GM18520 (cell line): ENCODE data around the gene VAT1.
"Not testable (repeated sequence)": the region's sequence is repeated elsewhere in the genome, so short reads cannot be mapped to it uniquely, and the experiment has no call there.

Experiments
- ATAC-seq: cut with Tn5 transposase; IDR thresholded peaks from one replicate; pipeline ENCODE4 v1.9.1; 2021; ENCODE audit not compliant: unreplicated experiment

The VAT1 gene

GRCh38 chr17:43010667-43011308 lies 11.4 kb downstream of the VAT1 start:
- no peak for ATAC-seq

GRCh38 chr17:43006639-43007551 lies 15.3 kb downstream of the VAT1 start, which contains the start of gene IFI35:
TSS of gene IFI35 (plus strand) at chr17:43006784. CDS start at chr17:43006948, 164 bp downstream.
- ATAC-seq: peak; percentile 61

GRCh38 chr17:43003542-43004172 lies 18.5 kb downstream of the VAT1 start:
- ATAC-seq: no peak

GRCh38 chr17:43000894-43001293 lies 21.3 kb downstream of the VAT1 start:
- not testable (repeated sequence) for ATAC-seq

GRCh38 chr17:42999003-42999525 lies 23.1 kb downstream of the VAT1 start:
- ATAC-seq: no peak

- peak; percentile 96 for ATAC-seq
Measured at GRCh38 chr17:42997984-42998938, 23.9 kb downstream of the VAT1 start, which contains the start of gene RPL27. TSS of gene RPL27 (plus strand) at chr17:42998419. CDS start at chr17:42998751, 332 bp downstream.

GRCh38 chr17:42997390-42997983 lies 24.7 kb downstream of the VAT1 start:
- no peak for ATAC-seq

GRCh38 chr17:42993913-42994312 lies 28.3 kb downstream of the VAT1 start:
- not testable (repeated sequence) for ATAC-seq

GRCh38 chr17:42992872-42993271 lies 29.3 kb downstream of the VAT1 start:
- ATAC-seq: no peak

GRCh38 chr17:42991471-42991870 lies 30.7 kb downstream of the VAT1 start:
- no peak for ATAC-seq

- ATAC-seq: no peak
Measured at GRCh38 chr17:42989726-42990652, 32.2 kb downstream of the VAT1 start.

- no peak for ATAC-seq
Measured at GRCh38 chr17:42989141-42989540, 33.0 kb downstream of the VAT1 start.

GRCh38 chr17:42985225-42985624 lies 37.0 kb downstream of the VAT1 start:
- ATAC-seq: no peak

GRCh38 chr17:42982266-42982665 lies 39.9 kb downstream of the VAT1 start:
- ATAC-seq: no peak

- ATAC-seq: peak; percentile 35
Measured at GRCh38 chr17:42980766-42981397, 41.3 kb downstream of the VAT1 start.

GRCh38 chr17:42980274-42980765 lies 41.9 kb downstream of the VAT1 start, which contains the start of gene RUNDC1:
TSS of gene RUNDC1 (plus strand) at chr17:42980565. CDS start at chr17:42980577, 12 bp downstream.
- ATAC-seq: peak; percentile 57

GRCh38 chr17:42979511-42980273 lies 42.5 kb downstream of the VAT1 start, which contains the start of gene PTGES3L:
TSS of gene PTGES3L (minus strand) at chr17:42980080. CDS start at chr17:42980053, 27 bp downstream.
- peak; percentile 8 for ATAC-seq
